CD1c-positive myeloid dendritic cell (primary cell): Measurements from ENCODE around the gene DIS3L2.

Experiments used
- DNase-seq: peaks from one replicate; pipeline ENCODE4 v3.0.0-alpha.2; 2016; ENCODE audit errors: extremely low spot score

DIS3L2 gene

GRCh38 chr2:232183279-232183678 is 221.8 kb downstream of the DIS3L2 start:
- no peak for DNase-seq

- no peak for DNase-seq
These were observed 222.8 kb downstream of the DIS3L2 start for GRCh38 chr2:232184346-232184745.

DNA sequence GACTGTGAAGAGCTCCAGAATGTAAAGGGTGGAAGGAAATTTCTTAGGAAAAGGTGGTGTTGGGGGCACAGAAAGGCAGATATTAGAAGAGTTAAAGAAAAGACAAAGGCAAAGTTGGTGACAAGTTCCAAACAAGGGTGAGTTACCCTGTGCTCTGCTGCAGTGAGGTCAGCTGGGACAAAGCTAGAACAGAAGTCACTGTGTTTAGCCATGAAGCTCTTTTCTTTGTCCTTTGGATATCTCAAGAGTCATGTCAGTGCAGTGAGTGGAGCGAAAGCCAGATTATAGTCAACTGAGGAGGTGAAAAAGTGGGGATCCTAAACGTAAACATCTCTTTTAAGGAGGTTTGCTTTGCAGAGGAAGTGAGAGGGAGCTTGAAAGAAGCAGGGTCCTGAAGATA is 229.3 kb downstream of the DIS3L2 start:
- DNase-seq, result no peak

GRCh38 chr2:232195487-232195886 is 234.0 kb downstream of the DIS3L2 start:
- no peak for DNase-seq

- no peak for DNase-seq
These were observed 235.3 kb downstream of the DIS3L2 start for GRCh38 chr2:232196802-232197201.

DNA sequence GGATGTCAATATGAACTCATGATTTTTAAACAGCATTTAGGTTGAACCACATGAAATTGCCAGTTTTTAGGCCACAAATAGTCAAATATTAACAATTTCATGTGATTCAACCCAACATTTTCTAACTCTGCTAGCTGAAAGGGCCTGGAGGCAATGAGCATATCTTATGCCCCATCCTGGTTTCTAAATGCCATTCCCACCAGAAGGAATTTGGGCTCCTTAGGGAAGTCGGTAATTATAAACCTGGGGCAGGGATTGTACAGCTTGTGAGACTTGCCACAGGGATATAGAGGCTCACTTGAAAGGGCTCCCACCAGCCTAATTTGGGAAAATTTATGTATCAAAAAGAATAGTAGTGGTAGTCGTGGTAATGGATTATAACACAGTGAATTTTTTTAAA is 238.7 kb downstream of the DIS3L2 start:
- no peak for DNase-seq

- DNase-seq, result no peak
These were observed 241.8 kb downstream of the DIS3L2 start for GRCh38 chr2:232203166-232203891.

- no peak for DNase-seq
These were observed 242.4 kb downstream of the DIS3L2 start for GRCh38 chr2:232203936-232204335.

GRCh38 chr2:232204457-232204931 is 243.0 kb downstream of the DIS3L2 start:
- no peak for DNase-seq

GRCh38 chr2:232207174-232207573 is 245.7 kb downstream of the DIS3L2 start:
- DNase-seq, result no peak

- no peak for DNase-seq
These were observed 248.8 kb downstream of the DIS3L2 start for GRCh38 chr2:232210306-232210705.

- DNase-seq, result no peak
These were observed 250.5 kb downstream of the DIS3L2 start for GRCh38 chr2:232211743-232212686.

DNA sequence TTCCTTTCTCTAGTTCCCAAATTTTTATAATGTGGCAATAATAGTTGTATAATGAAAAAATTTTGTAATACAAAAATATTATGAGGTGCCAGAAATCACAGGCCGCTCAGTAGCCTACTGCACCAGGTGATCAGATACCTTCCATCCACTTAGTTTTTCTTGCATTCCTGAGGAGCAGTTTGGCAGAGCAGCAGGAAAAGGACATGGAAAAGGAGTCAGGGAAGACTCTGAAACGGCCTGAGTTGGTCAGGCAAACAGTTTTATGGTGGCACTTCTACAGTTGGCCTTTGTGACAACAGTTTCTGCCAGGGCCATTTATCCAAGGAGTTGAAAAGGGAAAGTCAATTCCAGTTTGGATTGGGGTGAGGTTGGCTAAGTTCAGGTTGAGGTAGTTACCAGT is 251.7 kb downstream of the DIS3L2 start:
- DNase-seq, result no peak

- no peak for DNase-seq
These were observed 252.5 kb downstream of the DIS3L2 start for GRCh38 chr2:232214053-232214452.

GRCh38 chr2:232216028-232216427 is 254.5 kb downstream of the DIS3L2 start:
- DNase-seq, result no peak

- no peak for DNase-seq
These were observed 257.4 kb downstream of the DIS3L2 start for GRCh38 chr2:232218778-232219495.

DNA sequence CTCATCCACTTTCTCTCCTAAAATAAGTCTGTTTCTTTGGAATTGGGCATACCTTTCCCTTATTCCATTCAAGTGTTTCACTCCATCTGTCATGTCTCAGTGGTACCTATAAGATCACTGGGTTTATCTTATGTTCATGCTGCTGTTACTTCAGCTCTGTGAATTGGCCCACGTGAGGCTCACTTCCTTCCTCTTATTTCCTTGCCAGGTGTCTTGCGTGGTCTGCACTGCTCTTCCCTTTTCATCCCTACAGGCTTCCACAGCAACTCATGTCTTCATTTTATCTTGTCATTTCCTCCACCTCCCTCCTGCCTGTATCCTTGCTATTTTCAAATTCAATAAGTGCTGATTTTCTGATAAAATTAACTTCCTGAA is 258.0 kb downstream of the DIS3L2 start:
- DNase-seq, result peak; percentile 18

DNA sequence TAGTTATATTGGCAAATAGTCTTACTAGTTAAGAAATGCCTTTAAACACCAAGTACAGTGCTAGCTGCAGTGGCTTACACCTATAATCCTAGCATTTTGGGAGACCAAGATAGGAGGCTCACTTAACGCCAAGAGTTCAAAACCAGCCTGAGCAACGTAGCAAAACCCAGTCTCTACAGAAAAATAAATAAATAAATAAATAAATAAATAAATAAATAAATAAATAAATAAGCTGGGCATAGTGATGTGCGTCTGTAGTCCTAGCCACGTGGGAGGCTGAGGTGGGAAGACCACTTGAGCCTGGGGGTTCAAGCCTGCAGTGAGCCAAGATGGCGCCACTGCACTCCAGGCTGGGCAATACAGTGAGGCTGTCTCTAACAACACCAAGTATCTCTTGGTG is 258.4 kb downstream of the DIS3L2 start:
- DNase-seq, result no peak

- DNase-seq, result no peak
These were observed 263.9 kb downstream of the DIS3L2 start for GRCh38 chr2:232225429-232225828.

GRCh38 chr2:232225895-232226294 is 264.4 kb downstream of the DIS3L2 start:
- DNase-seq, result no peak

DNA sequence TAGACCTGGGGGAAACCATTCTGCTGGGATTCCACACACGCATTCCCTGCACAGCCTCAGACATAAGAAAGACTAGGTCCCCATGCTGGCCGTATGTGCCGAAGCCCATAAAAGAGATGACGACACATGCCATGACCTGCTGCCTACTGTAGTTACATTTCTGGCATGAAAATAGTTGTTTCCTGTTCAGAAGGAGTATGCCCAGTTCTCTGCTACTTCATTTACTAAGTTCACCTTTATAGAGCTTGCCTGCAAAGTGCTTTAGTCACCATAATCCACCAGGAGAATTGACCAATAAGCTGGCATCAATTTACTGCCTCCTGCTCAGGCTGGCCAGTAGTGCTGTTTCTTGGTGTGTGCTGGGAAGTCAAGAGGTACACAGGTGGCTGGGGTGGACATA is 266.8 kb downstream of the DIS3L2 start:
- no peak for DNase-seq
